NCI-H1930 (cell line): ENCODE measurements around the gene SNCG.
"Not testable (repeated sequence)": the region's sequence is repeated elsewhere in the genome, so short reads cannot be mapped to it uniquely, and the experiment has no call there.

Experiments
- DNase-seq, 2 experiments: peaks; one replicate each; lab custom pipeline; 2025; lab: John Stamatoyannopoulos, UW

The SNCG gene

GRCh38 chr10:86958116-86958900 lies at the start of gene SNCG:
Gene SNCG (plus strand): TSS chr10:86958599. CDS start chr10:86958698, 99 bp downstream.
- no peak for DNase-seq

- DNase-seq, result no peak
These were observed 43.7 kb upstream of the SNCG start for GRCh38 chr10:86914734-86915133.

GRCh38 chr10:86918022-86918471 lies 40.4 kb upstream of the SNCG start:
- no peak for DNase-seq

GRCh38 chr10:86922553-86922961 lies 35.8 kb upstream of the SNCG start:
- no peak for DNase-seq

GRCh38 chr10:86929468-86930380 lies 28.7 kb upstream of the SNCG start:
- DNase-seq, result no peak

GRCh38 chr10:86931872-86932271 lies 26.5 kb upstream of the SNCG start:
- DNase-seq, result no peak

- no peak for DNase-seq
These were observed 25.7 kb upstream of the SNCG start for GRCh38 chr10:86932674-86933073.

GRCh38 chr10:86934162-86934711 lies 24.2 kb upstream of the SNCG start:
- not testable (repeated sequence) for DNase-seq

- no peak for DNase-seq
These were observed 21.5 kb upstream of the SNCG start for GRCh38 chr10:86936661-86937501.

- DNase-seq, result no peak
These were observed 20.8 kb upstream of the SNCG start for GRCh38 chr10:86937502-86938154.

- DNase-seq, result no peak
These were observed 20.1 kb upstream of the SNCG start for GRCh38 chr10:86938260-86938659.

GRCh38 chr10:86940076-86940475 lies 18.3 kb upstream of the SNCG start:
- not testable (repeated sequence) for DNase-seq

- DNase-seq, result no peak
These were observed 17.7 kb upstream of the SNCG start for GRCh38 chr10:86940677-86941076.

- DNase-seq, result no peak
These were observed 17.0 kb upstream of the SNCG start for GRCh38 chr10:86941426-86941825.

GRCh38 chr10:86941991-86942421 lies 16.4 kb upstream of the SNCG start:
- DNase-seq, result no peak

- DNase-seq, result no peak
These were observed 15.7 kb upstream of the SNCG start for GRCh38 chr10:86942441-86943315.

GRCh38 chr10:86943316-86944030 lies 14.9 kb upstream of the SNCG start:
- DNase-seq, result no peak

- no peak for DNase-seq
These were observed 14.4 kb upstream of the SNCG start for GRCh38 chr10:86944031-86944419.

GRCh38 chr10:86944471-86944870 lies 13.9 kb upstream of the SNCG start:
- no peak for DNase-seq
